Renal cortical epithelial cell (primary cell): ENCODE results near the gene LBR. TPM values are rescaled to one million over a fixed set of nuclear protein-coding genes. Genes with fewer than 3 reads are reported as not detected.
"Not testable (repeated sequence)": the region's sequence is repeated elsewhere in the genome, so short reads cannot be mapped to it uniquely, and the experiment has no call there.

ENCODE experiments used
- DNase-seq: peaks from one replicate; pipeline ENCODE4 v3.0.0-alpha.2; 2011; ENCODE audit warnings: low read depth
- total RNA-seq: library from RNA; depleted of rRNA; stranded (reverse); fragments of >200 nt; gene quantifications from 2 replicates; pipeline ENCODE4 v1.2.3, GENCODE V29; 2014

The LBR gene
- 60.5 and 75.0 TPM in 2 replicates for total RNA-seq

- no peak for DNase-seq
These were observed at the start of gene LBR for GRCh38 chr1:225427235-225428067. Gene LBR (minus strand): TSS chr1:225428038. CDS start chr1:225424075, 3,963 bp downstream.

GRCh38 chr1:225477296-225477911 is 49.6 kb upstream of the LBR start:
- DNase-seq = no peak

GRCh38 chr1:225476538-225476988 is 48.7 kb upstream of the LBR start:
- no peak for DNase-seq

GRCh38 chr1:225476100-225476511 is 48.3 kb upstream of the LBR start:
- DNase-seq = no peak

- DNase-seq = peak; percentile 35
These were observed 47.4 kb upstream of the LBR start for GRCh38 chr1:225474986-225475820.

GRCh38 chr1:225474439-225474985 is 46.7 kb upstream of the LBR start:
- no peak for DNase-seq

GRCh38 chr1:225473676-225474438 is 46.0 kb upstream of the LBR start:
- not testable (repeated sequence) for DNase-seq

GRCh38 chr1:225473266-225473665 is 45.4 kb upstream of the LBR start:
- DNase-seq = not testable (repeated sequence)

- no peak for DNase-seq
These were observed 43.8 kb upstream of the LBR start for GRCh38 chr1:225471453-225472301.

GRCh38 chr1:225471109-225471452 is 43.2 kb upstream of the LBR start:
- no peak for DNase-seq

GRCh38 chr1:225470211-225471108 is 42.6 kb upstream of the LBR start:
- no peak for DNase-seq

- no peak for DNase-seq
These were observed 41.2 kb upstream of the LBR start for GRCh38 chr1:225469051-225469450.

GRCh38 chr1:225468270-225469020 is 40.6 kb upstream of the LBR start:
- no peak for DNase-seq

GRCh38 chr1:225467193-225468020 is 39.6 kb upstream of the LBR start:
- no peak for DNase-seq

- no peak for DNase-seq
These were observed 39.0 kb upstream of the LBR start for GRCh38 chr1:225466848-225467192.

GRCh38 chr1:225465793-225466517 is 38.1 kb upstream of the LBR start:
- DNase-seq = no peak
